Activated T-helper 1 cell treated with anti-CD3 and anti-CD28 coated beads, Interleukin-12 subunit alpha, Interleukin-12 subunit beta, Interleukin-2, Interleukin-4 antibody, amounts not matched to agents 30 ng/mL and 10 ng/mL and 1 ng/mL, durations not matched to agents 14 hours and 24 hours and 36 hours (primary cell): ENCODE measurements around the gene RETREG2. TPM values are rescaled to one million over a fixed set of nuclear protein-coding genes. Genes with fewer than 3 reads are reported as not detected.

Experiments used
- DNase-seq: peaks from one replicate; pipeline ENCODE4 v3.0.0; 2021; ENCODE audit warnings: low spot score
- H3K27ac Mint-ChIP-seq: one replicate; pipeline ENCODE4 v1.8.0; 2021; ENCODE audit warnings: mild to moderate bottlenecking, mixed read lengths
- H3K27me3 Mint-ChIP-seq: one replicate; pipeline ENCODE4 v1.8.0; 2022; ENCODE audit warnings: mild to moderate bottlenecking, moderate library complexity, mixed read lengths; ENCODE audit not compliant: insufficient read depth
- H3K36me3 Mint-ChIP-seq: one replicate; pipeline ENCODE4 v1.8.0; 2021; ENCODE audit warnings: low read depth, mixed read lengths
- H3K4me1 Mint-ChIP-seq: one replicate; pipeline ENCODE4 v1.8.0; 2021; ENCODE audit warnings: low read depth, mixed read lengths
- H3K4me3 Mint-ChIP-seq: one replicate; pipeline ENCODE4 v1.8.0; 2021; ENCODE audit warnings: mild to moderate bottlenecking, moderate library complexity, mixed read lengths
- H3K9me3 Mint-ChIP-seq: one replicate; pipeline ENCODE4 v1.8.0; 2021; ENCODE audit warnings: mixed read lengths
- intact Hi-C: fragments of 100-400 bp; cut with micrococcal nuclease; formaldehyde crosslinking; loops from one replicate; pipeline ENCODE4 v1.15.1; 2024
- total RNA-seq: library from RNA; stranded (reverse); gene quantifications from 2 replicates; pipeline ENCODE4 v1.2.3, GENCODE V29; 2022

The RETREG2 gene
- total RNA-seq, 1 donor from 2014 or later, result 61.5 TPM

- DNase-seq, result no peak
- no peak overlapping the region for H3K4me3 Mint-ChIP-seq
- H3K36me3 Mint-ChIP-seq, result peaks cover 27% of the 10 kb centered on the region
- intact Hi-C loops, result no loop called here
- H3K27me3 Mint-ChIP-seq, result no peaks in the 10 kb centered on the region
- no peak overlapping the region for H3K27ac Mint-ChIP-seq
- H3K4me1 Mint-ChIP-seq, result peaks cover 38% of the 10 kb centered on the region
- no peaks in the 10 kb centered on the region for H3K9me3 Mint-ChIP-seq
Observed at GRCh38 chr2:219173176-219173575, 4.9 kb upstream of the RETREG2 start.

DNA sequence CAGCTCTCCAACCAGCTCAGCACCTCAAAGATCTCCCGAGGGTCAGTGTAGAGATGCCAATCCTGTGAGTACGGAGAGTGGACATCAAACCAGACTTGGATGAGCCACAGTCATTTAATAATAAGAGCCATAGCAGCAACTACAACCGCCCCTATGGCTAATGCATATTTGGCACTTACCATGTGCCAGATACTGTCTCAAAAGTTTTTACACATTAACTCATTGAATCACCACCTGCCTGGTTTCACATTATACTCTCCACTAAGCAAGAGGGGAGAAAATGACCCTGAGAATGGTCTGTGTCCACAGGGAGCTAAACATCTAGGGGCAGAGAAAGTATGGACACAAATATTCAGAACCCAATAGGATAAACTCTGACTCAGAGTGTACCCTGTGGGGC lies 3.9 kb upstream of the RETREG2 start:
- Mint-ChIP-seq H3K4me1 (peaks cover 44% of the 10 kb centered on the region), H3K27ac (peak overlapping the region; percentile 50), H3K27me3 (no peaks in the 10 kb centered on the region), H3K36me3 (peaks cover 28% of the 10 kb centered on the region), H3K9me3 (no peaks in the 10 kb centered on the region), H3K4me3 (peak overlapping the region; percentile 72)
- DNase-seq, result no peak
- intact Hi-C loops, result no loop called here

DNA sequence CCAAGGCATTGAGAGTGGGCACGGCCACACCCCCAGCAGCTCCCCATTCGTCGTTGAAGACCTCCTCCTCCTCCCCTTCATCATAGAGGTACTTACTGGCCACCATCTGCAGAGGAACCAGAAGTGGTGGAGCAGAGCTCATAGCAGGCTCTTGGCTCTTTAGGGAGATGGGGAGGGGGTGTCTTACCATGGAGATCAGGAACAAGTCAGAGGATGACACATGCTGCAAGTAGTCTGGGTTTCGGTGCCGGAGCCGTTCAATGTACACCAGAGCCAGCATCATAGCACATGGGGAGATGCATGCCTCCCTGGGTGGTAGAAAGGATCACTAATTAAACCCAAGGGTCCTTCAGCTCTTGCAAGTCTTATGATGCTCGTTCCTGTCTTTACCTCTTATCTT lies 3.3 kb upstream of the RETREG2 start:
- H3K9me3 Mint-ChIP-seq, result no peaks in the 10 kb centered on the region
- H3K4me1 Mint-ChIP-seq, result peaks cover 50% of the 10 kb centered on the region
- peak overlapping the region; percentile 72 for H3K4me3 Mint-ChIP-seq
- H3K36me3 Mint-ChIP-seq, result peaks cover 30% of the 10 kb centered on the region
- H3K27ac Mint-ChIP-seq, result no peak overlapping the region
- DNase-seq, result no peak
- intact Hi-C loops, result loop anchor here (5.0 kb wide), 2 partner anchors 778 to 888 kb away; partner anchors contain the start of gene CTDSP1
- no peaks in the 10 kb centered on the region for H3K27me3 Mint-ChIP-seq

- Mint-ChIP-seq H3K36me3 (peaks cover 31% of the 10 kb centered on the region), H3K4me1 (peaks cover 57% of the 10 kb centered on the region), H3K4me3 (peak overlapping the region; percentile 88), H3K9me3 (no peaks in the 10 kb centered on the region), H3K27ac (no peak overlapping the region), H3K27me3 (no peaks in the 10 kb centered on the region)
- intact Hi-C loops, result loop anchor here (5.0 kb wide), 2 partner anchors 778 to 888 kb away; partner anchors contain the start of gene CTDSP1
- DNase-seq, result no peak
Observed at GRCh38 chr2:219175486-219175885, 2.6 kb upstream of the RETREG2 start.

DNA sequence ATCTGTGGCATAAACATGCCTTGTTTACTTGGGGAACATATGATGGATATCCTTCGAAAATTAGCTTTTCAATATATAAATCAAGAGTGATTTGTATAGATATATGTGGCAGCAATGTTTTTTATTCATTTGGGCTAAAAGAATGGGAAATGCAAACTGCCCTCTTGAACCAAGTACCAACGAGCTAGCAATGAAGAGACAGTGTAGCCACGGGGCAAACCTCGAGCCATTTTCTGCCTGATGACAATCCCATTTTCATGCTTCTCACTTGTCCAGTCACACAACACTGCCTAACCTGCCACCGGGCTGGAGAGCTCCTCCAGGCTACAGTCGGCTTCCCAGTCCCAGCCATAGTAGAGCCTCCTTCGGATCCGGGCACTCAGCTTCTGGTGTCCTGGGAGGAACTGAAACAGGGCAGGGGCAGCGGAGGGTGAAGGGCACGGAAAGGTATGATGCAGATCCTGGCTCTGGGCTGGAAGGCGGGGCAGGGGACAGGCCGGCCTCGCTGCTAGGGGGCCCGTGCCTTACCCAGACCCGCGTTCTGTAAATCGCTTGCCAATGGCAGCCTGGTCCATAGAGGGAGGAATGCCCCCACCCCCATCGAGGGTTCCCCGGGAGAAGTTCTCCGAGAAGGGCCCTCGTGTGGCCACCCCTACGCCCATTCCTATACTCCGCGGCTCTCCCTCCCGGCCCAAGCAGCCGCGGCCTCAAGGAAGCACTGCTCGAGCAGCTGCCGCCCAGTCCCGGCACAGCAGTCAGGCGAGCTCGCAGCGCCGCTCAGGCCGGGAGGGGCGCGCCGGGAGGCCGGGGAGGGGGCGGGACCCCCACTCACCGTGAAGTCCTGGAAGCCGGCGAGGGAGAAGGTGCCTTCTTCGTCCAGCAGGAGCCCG lies 1.9 kb upstream of the RETREG2 start:
- Mint-ChIP-seq H3K9me3 (no peaks in the 10 kb centered on the region), H3K27ac (peak overlapping the region; percentile 74), H3K4me3 (peak overlapping the region; percentile 88), H3K36me3 (peaks cover 35% of the 10 kb centered on the region), H3K27me3 (no peaks in the 10 kb centered on the region), H3K4me1 (peaks cover 62% of the 10 kb centered on the region)
- intact Hi-C loops, result loop anchor here (2.0 to 5.0 kb wide), 4 partner anchors 119 to 889 kb away; partner anchors contain the start of genes CTDSP1 and TTLL4
- DNase-seq, result peak; percentile 18

GRCh38 chr2:219176818-219177551 lies 1.1 kb upstream of the RETREG2 start, which contains the start of gene CNPPD1:
TSS of gene CNPPD1 (minus strand) at chr2:219176925. CDS start at chr2:219176828, 97 bp downstream.
- no peaks in the 10 kb centered on the region for H3K9me3 Mint-ChIP-seq
- peak within 1 kb of the TSS; percentile 88 for H3K4me3 Mint-ChIP-seq
- peak; percentile 87 for DNase-seq
- H3K36me3 Mint-ChIP-seq, result peaks cover 35% of the 10 kb centered on the region
- H3K4me1 Mint-ChIP-seq, result peaks cover 66% of the 10 kb centered on the region
- no peaks in the 10 kb centered on the region for H3K27me3 Mint-ChIP-seq
- intact Hi-C loops, result loop anchor here (1.0 to 5.0 kb wide), 10 partner anchors 17 to 890 kb away; partner anchors contain the start of genes CNOT9, CTDSP1, DNAJB2 and GLB1L
- peak within 1 kb of the TSS; percentile 96 for H3K27ac Mint-ChIP-seq

GRCh38 chr2:219178377-219179175 lies 501 bp downstream of the RETREG2 start:
- intact Hi-C loops, result loop anchor here (1.0 to 5.0 kb wide), 6 partner anchors 28 to 891 kb away; partner anchors contain the start of genes ABCB6, ANKZF1, ATG9A and CTDSP1
- Mint-ChIP-seq H3K27ac (peak overlapping the region; percentile 96), H3K9me3 (no peaks in the 10 kb centered on the region), H3K36me3 (peaks cover 32% of the 10 kb centered on the region), H3K27me3 (no peaks in the 10 kb centered on the region), H3K4me3 (peak overlapping the region; percentile 91), H3K4me1 (peaks cover 80% of the 10 kb centered on the region)
- DNase-seq, result no peak

- DNase-seq, result no peak
- peaks cover 71% of the 10 kb centered on the region for H3K4me1 Mint-ChIP-seq
- intact Hi-C loops, result loop anchor here (2.0 to 5.0 kb wide), 3 partner anchors 283 to 893 kb away; partner anchors contain the start of gene CTDSP1
Observed at GRCh38 chr2:219179601-219180465, 1.8 kb downstream of the RETREG2 start.

GRCh38 chr2:219180961-219181360 lies 2.9 kb downstream of the RETREG2 start:
- Mint-ChIP-seq H3K4me3 (peak overlapping the region; percentile 74), H3K27ac (peak overlapping the region; percentile 7)

More at GRCh38 chr2:219179601-219180465, 1.8 kb downstream of the RETREG2 start:
- H3K9me3 Mint-ChIP-seq, result no peaks in the 10 kb centered on the region
- no peaks in the 10 kb centered on the region for H3K27me3 Mint-ChIP-seq
- H3K4me3 Mint-ChIP-seq, result peak overlapping the region; percentile 91
- H3K36me3 Mint-ChIP-seq, result peaks cover 30% of the 10 kb centered on the region
- no peak overlapping the region for H3K27ac Mint-ChIP-seq

GRCh38 chr2:219181531-219181930 lies 3.5 kb downstream of the RETREG2 start:
- intact Hi-C loops, result no loop called here
- Mint-ChIP-seq H3K4me1 (peaks cover 58% of the 10 kb centered on the region), H3K4me3 (peak overlapping the region; percentile 37), H3K27me3 (no peaks in the 10 kb centered on the region), H3K36me3 (peaks cover 37% of the 10 kb centered on the region), H3K27ac (peak overlapping the region; percentile 64), H3K9me3 (no peaks in the 10 kb centered on the region)
- no peak for DNase-seq

More at GRCh38 chr2:219180961-219181360, 2.9 kb downstream of the RETREG2 start:
- H3K4me1 Mint-ChIP-seq, result peaks cover 60% of the 10 kb centered on the region
- no peaks in the 10 kb centered on the region for H3K27me3 Mint-ChIP-seq
- intact Hi-C loops, result no loop called here
- DNase-seq, result no peak
- peaks cover 37% of the 10 kb centered on the region for H3K36me3 Mint-ChIP-seq
- no peaks in the 10 kb centered on the region for H3K9me3 Mint-ChIP-seq

DNA sequence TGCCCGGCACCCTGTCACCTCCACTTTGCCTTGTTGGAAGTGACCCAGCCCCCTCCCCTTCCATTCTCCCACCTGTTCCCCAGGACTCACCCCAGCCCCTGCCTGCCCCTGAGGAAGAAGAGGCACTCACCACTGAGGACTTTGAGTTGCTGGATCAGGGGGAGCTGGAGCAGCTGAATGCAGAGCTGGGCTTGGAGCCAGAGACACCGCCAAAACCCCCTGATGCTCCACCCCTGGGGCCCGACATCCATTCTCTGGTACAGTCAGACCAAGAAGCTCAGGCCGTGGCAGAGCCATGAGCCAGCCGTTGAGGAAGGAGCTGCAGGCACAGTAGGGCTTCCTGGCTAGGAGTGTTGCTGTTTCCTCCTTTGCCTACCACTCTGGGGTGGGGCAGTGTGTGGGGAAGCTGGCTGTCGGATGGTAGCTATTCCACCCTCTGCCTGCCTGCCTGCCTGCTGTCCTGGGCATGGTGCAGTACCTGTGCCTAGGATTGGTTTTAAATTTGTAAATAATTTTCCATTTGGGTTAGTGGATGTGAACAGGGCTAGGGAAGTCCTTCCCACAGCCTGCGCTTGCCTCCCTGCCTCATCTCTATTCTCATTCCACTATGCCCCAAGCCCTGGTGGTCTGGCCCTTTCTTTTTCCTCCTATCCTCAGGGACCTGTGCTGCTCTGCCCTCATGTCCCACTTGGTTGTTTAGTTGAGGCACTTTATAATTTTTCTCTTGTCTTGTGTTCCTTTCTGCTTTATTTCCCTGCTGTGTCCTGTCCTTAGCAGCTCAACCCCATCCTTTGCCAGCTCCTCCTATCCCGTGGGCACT lies 4.5 kb downstream of the RETREG2 start:
- Mint-ChIP-seq H3K27ac (no peak overlapping the region), H3K4me1 (peaks cover 60% of the 10 kb centered on the region), H3K4me3 (no peak overlapping the region), H3K27me3 (no peaks in the 10 kb centered on the region), H3K9me3 (no peaks in the 10 kb centered on the region), H3K36me3 (peaks cover 40% of the 10 kb centered on the region)
- DNase-seq, result no peak
- intact Hi-C loops, result no loop called here
